ENCODE results near the gene FOXK1.

Gene FOXK1

DNA sequence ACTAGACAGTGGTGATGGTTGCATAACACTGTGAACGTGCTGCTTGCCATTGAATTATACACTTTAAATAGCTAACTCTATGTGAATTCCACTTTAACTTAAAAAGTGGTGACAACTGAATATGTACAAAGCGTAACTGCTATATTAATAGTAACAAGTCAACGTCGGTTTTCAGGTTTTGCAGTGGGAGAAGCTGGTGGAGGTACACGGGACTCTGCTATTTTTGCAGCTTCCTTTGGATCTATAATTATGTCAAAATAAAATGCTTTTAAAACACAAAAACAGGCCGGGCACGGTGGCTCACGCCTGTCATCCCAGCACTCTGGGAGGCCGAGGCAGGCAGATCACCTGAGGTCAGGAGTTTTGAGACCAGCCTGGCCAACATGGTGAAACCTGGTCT, 114.4 kb downstream of the FOXK1 start:
- in situ Hi-C loops (cut with MboI; ENCODE audit: low sequenced_read_pairs) = no loop called here

DNA sequence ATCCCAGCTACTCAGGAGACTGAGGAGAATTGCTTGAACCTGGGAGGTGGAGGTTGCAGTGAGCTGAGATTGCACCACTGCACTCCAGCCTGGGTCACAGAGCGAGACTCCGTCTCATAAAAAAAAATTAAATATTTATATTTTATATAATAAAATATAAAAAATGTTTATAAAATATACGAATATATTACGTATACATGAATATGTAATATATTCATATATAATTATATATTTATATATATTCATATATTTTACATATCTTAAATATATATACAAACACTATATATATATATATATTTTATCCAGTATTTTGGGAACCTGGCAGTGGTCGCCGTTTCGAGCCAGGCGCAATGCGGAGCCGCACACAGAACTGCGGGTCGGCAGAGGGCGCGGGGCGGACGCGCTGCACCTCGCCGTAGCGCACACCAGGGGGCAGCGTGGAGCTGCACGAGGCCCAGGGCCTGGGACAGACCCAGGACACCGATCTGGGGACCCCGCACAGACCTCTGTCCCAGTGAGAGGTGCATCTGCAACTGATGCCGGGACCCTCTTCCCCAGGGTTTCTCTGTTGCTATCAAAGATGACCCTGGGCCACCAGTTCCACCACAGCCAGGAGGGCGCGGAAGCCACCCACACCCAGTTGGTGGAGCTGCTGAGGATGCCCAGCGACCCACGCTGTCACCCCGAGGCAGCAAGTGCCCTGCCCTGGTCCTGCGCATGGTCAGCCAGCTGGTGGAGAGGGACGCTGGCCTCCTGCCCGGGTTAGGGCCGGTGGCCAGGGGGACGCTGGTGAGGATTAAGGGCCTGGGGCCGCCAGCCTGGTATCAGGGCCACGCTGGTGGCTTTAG, 116.0 kb downstream of the FOXK1 start:
- in situ Hi-C loops (cut with MboI; ENCODE audit: low sequenced_read_pairs) = no loop called here

DNA sequence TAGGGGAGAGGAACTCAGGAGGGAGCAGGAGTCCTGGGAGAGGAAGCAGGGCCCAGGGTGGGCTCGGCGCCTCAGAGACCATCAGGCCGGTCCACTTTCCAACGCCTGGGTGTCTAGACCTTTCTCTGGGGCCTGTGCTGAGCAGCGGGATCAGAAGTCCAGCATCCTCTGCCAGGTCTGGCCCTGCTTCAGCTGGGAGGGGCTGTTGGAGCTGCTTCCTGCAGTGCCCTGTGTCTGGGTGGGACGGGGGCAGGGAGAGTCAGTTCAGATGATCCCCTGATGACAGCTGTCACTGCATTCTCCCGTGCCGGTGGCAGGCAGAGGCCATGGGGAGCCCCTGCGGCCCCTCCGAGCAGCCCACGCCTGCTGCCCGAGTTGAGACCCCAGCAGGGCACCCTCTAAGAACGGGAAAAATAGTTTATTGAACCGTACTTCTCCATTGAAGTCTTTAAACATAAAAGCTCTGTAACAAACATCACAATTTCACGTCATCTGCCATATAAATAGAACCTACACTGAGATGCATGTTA, 116.7 kb downstream of the FOXK1 start:
- in situ Hi-C loops (cut with MboI; ENCODE audit: low sequenced_read_pairs) = no loop called here

DNA sequence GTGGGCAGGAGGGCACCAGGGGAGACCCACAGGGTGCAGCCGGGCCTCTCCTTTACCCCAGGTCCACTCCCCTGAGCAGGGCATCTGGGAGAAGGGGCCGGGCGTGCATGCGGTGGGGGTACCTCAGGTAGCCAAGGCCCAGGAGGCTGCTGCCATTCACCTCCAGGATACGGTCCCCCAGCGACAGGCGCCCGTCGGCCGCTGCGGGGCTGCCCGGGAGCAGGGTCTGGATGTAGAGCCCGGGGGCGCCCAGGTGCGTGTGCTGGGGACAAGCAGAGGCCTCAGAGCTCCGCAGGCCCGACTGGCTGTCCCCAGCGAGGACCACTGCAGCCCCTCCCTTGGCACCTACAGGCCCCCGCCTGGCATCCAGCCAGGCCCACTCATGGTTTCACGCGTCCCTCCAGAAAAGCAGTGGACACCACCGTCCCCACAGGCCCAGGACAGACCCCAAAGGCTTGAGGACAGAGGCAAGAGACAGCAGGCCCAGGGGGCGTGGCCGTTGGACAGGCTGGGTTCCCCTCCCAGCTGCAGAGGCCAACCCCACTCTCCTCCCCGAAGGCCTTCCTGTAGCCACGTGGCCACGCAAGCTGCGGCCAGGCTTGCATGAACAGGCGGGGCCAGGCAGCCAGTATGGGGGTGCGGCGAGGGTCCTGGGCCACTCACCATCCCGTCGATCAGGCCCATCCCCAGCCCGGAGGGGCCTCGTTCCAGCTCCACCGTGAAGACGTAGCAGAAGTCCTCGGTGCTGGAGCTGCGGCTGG, 117.6 kb downstream of the FOXK1 start:
- in situ Hi-C loops (cut with MboI; ENCODE audit: low sequenced_read_pairs) = loop anchor here (25.0 kb wide), 1 partner anchor 288 kb away; no protein-coding TSS in a partner anchor

DNA sequence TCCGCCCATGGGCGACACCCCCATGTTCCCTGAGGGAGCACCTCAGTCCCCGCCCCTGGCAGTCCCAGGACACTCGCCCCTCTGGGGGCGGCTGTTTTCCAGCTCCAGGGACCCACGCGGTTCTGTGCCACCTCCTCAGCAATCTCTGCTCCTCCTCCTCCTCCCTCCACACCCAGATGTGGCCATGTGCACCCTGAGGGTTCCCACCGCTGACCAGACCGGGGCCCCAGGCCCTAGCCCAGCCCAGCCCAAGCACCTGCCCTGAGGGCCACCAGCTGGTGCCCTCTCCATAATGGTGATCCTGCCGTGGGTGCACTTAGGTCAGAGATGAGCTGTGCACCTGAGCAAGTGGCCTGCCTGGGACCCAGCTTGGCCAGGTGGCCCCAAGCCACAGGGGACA, 118.4 kb downstream of the FOXK1 start:
- in situ Hi-C loops (cut with MboI; ENCODE audit: low sequenced_read_pairs) = loop anchor here (25.0 kb wide), 1 partner anchor 287 kb away; no protein-coding TSS in a partner anchor

DNA sequence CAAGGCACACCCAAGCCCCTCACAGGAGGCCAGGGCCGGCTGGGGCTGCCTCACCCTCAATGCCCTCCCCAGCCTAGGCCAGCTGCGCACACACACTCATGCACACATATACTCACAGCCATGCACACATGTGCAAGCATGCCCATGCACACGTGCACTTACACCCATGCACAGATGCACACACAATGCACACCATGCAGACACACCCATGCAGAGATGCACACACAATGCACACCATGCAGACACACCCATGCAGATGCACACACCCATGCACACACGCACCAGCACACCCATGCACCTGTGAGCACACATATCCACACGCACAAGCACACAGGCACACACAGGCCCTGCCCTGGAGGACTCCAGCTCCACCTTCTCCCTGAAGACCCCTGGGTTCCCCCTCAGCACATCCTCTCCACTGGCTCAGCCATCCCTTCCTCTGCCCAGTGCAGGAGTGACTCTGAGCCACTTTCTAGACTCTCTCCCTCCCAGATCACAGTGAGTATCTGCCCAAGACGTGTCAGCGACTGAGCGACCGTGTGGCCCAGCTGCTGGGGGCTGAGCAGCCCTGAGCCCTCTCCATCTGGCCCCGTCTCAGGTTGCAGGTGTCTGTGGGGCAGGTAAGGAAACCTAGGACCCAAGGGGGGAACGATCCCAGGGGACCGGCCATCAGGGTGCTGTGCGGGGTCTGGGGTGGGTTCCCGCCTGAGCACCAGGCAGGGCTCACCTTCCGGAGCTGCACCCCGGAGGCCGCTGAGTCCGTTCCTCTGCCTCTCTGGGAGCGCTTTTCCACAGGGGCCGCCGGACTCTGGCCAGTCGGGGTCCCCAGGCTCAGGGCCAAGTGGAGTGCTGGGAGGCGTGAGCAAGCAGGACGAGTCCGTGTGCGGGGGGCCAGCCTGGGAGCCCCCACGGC, 119.1 kb downstream of the FOXK1 start:
- in situ Hi-C loops (cut with MboI; ENCODE audit: low sequenced_read_pairs) = loop anchor here (25.0 kb wide), 1 partner anchor 286 kb away; no protein-coding TSS in a partner anchor

DNA sequence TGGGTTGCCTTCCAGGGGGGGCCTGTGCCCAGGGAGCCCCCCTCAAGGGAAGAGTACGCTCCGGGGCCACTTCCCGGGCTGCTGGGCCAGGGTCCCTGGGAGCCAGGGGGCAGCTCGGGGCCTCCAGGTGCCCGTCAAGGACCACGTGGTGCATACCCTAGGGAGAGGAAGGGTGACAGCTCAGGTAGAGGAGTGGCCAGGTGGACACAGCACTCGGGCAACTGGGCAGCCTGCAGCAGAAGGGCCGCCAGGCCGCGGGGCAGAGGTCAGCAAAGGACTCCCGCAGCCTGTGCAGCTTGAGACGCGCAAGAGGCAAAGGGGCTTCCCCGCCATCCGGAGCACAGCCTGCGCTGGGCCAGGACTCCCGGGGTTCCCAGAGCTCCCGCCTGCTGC, 119.7 kb downstream of the FOXK1 start:
- in situ Hi-C loops (cut with MboI; ENCODE audit: low sequenced_read_pairs) = loop anchor here (25.0 kb wide), 1 partner anchor 285 kb away; no protein-coding TSS in a partner anchor

DNA sequence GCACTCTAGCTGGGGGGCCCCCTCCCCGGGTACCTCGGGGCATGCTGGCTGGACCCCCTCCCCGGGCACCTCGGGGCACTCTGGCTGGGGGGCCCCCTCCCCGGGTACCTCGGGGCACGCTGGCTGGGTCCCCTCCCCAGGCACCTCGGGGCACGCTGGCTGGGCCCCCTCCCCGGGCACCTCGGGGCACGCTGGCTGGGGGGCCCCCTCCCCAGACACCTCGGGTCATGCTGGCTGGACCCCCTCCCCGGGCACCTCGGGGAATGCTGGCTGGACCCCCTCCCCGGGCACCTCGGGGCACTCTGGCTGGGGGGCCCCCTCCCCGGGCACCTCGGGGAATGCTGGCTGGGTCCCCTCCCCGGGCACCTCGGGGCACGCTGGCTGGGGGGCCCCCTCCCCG, 120.5 kb downstream of the FOXK1 start:
- in situ Hi-C loops (cut with MboI; ENCODE audit: low sequenced_read_pairs) = loop anchor here (25.0 kb wide), 1 partner anchor 285 kb away; no protein-coding TSS in a partner anchor

DNA sequence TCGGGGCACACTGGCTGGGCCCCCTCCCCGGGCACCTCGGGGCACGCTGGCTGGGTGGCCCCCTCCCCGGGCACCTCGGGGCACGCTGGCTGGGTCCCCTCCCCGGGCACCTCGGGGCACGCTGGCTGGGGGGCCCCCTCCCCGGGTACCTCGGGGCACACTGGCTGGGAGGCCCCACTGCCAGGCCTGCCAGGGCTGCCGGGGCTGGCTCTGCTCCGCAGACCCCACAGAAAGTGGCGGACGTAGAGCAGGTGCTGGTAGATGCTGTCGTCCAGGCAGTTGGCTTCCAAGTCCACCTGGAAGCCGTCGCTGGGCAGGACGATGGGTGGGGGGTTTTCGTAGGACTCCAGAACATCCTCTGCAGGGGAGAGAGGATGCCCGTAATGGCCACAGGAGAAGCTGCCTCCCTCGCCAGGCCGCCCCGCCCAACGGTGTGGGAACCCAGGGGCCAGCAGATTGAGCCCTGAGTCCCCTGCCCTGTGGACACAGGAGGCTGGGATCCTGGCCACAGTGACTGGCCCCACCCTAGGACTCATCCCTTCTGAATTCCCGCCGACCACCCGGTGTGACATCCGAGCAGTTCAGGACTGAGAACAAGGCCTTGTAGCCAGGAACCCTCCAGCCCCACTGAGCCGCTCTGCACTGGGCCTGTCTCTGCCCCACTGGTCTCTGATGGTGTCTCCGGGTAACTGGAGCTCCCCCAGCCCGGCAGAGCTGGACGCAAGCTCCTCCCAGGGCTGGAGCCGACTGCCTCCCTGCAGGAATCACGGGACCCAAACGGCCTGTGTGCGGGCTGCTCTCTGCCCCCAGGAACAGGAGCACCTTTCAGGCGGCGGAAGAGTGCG, 121.5 kb downstream of the FOXK1 start:
- in situ Hi-C loops (cut with MboI; ENCODE audit: low sequenced_read_pairs) = loop anchor here (25.0 kb wide), 1 partner anchor 284 kb away; no protein-coding TSS in a partner anchor

DNA sequence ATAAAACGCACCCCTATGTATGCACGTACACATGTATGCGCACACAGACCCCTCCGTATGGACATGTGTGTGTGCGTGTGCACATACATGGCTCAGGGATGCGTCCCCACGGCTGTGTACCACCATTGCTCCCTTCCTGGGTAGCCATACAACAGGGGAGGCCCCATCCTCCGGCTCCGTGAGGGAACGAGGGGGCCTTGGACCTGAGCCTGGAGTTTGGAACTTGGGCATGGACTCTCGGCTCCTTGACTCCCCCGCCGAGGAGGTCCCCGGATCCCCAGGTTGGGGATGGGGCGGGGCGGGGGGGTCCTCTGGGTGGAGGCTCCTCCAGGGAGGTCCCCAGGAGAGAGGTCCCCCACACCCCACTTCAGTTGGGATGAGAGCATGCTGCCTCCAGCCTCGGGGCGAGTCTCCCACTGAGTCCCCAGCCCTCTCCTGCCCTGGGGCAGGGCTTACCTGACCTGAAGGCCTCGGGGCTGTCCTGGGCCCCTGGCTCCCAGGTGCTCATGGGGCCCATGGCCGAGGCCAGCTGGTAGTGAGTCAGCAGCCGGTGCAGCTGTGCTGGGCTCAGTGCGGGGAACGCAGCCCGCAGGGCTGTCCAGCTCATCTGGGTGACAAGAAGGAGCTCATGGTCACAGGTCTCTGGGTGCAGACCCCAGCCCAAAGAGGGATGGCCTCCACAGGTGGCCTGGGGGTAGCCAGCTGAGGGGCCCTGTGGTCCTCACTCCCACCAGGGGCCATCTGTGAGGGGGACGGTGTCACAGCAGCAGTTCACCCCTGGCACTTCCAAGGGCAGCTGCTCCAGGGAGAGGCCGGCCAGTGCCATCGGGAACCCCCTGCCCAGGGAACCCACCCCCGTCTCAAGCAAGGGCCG, 123.3 kb downstream of the FOXK1 start:
- in situ Hi-C loops (cut with MboI; ENCODE audit: low sequenced_read_pairs) = loop anchor here (25.0 kb wide), 1 partner anchor 282 kb away; no protein-coding TSS in a partner anchor

DNA sequence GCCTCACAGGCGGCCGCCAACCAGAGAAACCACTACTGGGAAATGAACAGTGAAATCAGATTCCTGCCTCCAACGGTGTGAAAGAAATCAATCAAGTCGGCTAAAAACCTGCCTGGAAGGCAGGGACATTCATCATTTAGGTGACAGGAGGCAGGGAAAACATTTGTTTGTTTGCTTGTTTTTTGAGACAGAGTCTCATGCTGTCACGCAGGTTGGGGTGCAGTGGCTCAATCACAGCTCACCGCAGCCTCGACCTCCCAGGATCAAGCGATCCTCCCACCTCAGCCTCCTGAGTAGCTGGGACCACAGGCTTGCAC, 123.8 kb downstream of the FOXK1 start:
- in situ Hi-C loops (cut with MboI; ENCODE audit: low sequenced_read_pairs) = loop anchor here (25.0 kb wide), 1 partner anchor 281 kb away; no protein-coding TSS in a partner anchor

DNA sequence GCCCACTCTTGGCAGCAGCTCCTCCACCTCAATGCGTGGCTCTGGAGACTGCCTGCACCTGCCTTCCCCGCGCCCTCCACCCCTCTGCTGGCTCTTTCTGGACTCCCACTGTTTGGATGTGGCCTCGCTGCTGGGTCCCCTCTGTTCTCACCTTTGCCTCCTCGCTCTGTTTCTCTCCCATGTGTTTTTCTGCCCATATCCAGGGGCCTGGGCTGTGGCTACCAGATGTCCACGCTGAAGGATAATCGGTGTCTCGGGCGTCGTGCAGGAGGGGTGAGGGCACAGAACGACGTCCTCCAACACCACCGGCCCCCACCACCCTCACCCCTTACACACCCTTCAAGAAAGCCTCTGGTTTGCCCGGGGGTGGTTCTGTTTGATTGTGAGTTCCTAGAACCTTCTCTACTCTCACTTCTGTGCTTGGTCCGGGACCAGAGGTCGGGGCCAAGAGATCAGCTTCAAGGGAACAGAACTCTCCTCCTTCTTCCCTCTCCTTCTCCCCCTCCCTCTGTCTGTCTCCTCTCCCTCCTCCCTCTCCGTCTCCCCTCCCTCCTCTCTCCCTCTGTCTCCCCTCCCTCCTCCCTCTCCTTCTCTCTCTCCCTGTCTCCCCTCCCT, 125.0 kb downstream of the FOXK1 start:
- in situ Hi-C loops (cut with MboI; ENCODE audit: low sequenced_read_pairs) = loop anchor here (25.0 kb wide), 1 partner anchor 280 kb away; no protein-coding TSS in a partner anchor

DNA sequence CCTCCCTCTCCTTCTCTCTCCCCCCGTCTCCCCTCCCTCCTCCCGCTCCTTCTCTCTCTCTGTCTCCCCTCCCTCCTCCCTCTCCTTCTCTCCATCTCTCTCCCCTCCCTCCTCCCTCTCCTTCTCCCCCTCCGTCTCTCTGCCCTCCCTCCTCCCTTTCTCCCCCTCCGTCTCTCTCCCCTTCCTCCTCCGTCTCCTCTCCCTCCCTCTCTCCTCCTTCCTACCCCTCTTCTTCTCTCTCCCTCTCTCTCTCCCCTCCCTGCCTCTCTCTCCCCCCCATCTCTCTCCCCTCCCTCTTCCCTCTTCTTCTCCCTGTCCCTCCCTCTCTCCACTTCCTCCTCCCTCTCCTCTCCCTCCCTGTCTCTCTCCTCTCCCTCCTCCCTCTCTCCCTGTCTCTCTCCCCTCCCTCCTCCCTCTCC, 125.5 kb downstream of the FOXK1 start:
- in situ Hi-C loops (cut with MboI; ENCODE audit: low sequenced_read_pairs) = loop anchor here (25.0 kb wide), 1 partner anchor 280 kb away; no protein-coding TSS in a partner anchor

DNA sequence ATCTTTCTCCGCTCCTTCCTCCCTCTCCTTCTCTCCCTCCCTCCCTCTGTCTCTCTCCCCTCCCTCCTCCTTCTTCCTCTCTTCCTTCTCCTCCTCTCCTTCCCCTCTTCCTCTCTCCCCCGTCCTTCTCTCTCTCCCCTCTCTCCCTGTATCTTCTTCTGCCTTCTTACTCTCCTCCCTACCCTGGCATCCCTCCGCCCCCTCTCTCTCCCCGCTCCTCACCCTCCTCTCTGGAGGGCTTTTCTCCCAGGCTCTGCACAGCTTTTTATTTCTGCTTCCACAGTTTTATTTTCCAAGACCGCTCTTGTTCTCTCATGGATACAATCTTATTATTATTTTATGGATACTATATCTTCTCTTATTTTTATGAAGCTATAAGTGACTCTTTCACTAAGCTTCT, 125.9 kb downstream of the FOXK1 start:
- in situ Hi-C loops (cut with MboI; ENCODE audit: low sequenced_read_pairs) = loop anchor here (25.0 kb wide), 1 partner anchor 279 kb away; no protein-coding TSS in a partner anchor

DNA sequence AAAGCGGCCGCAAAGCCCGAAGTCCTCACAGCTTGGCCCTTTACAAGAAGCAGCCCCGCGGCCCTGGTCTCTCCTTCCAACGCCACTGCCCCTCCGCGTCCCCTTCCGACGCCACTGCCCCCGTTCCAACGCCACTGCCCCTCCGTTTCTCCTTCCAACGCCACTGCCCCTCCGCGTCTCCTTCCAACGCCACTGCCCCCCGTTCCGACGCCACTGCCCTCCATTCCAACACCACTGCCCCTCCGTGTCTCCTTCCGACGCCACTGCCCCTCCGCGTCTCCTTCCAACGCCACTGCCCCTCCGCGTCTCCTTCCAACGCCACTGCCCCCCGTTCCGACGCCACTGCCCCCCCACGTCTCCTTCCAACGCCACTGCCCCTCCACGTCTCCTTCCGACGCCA, 126.5 kb downstream of the FOXK1 start:
- in situ Hi-C loops (cut with MboI; ENCODE audit: low sequenced_read_pairs) = loop anchor here (25.0 kb wide), 1 partner anchor 279 kb away; no protein-coding TSS in a partner anchor

DNA sequence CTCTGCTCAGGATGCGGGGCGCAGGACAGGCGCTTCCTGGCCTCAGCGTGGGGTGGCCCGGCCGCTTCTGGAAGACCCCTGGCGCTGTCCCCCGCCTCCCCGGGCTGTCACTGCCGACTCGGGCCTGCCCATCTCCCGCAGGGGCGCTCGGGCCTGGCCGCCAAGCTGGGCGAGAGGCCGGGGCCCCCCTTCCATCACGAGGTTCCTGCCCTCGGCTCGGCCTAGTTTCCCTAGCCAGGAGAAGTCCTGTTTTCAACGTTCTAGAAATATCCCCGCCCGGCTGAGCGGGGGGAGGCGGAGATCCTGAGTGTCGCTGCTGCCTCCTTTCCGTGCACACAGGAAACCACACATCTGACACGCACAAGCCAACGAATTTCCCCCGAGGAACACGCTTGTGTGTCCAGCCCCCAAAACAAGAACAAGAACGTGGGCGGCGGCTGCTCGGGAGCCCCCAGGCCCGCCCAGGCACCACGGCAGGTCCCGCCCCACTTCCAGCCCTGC, 127.0 kb downstream of the FOXK1 start:
- in situ Hi-C loops (cut with MboI; ENCODE audit: low sequenced_read_pairs) = loop anchor here (25.0 kb wide), 1 partner anchor 278 kb away; no protein-coding TSS in a partner anchor

DNA sequence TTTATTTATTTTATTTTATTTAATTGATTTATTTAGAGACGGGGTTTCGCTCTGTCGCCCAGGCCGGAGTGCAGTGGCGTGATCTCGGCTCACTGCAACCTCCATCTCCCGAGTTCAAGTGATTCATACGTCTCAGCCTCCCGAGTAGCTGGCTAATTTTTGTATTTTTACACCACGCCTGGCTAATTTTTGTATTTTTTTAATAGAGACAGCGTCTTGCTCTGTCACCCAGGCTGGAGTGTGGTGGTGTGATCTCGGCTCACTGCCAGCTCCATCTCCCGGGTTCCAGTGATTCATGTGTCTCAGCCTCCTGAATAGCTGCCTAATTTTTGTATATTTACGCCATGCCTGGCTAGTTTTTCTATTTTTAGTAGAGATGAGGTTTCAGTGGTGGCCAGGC, 127.6 kb downstream of the FOXK1 start:
- in situ Hi-C loops (cut with MboI; ENCODE audit: low sequenced_read_pairs) = loop anchor here (25.0 kb wide), 1 partner anchor 278 kb away; no protein-coding TSS in a partner anchor
